ENCODE measurements around the gene HSDL1. TPM values are rescaled to one million over a fixed set of nuclear protein-coding genes. Genes with fewer than 3 reads are reported as not detected.
"Not testable (repeated sequence)": the region's sequence is repeated elsewhere in the genome, so short reads cannot be mapped to it uniquely, and the experiment has no call there.

The HSDL1 gene
- total RNA-seq, 1 donor from 2014 or later = 25.3 TPM

- DNase-seq = peak; percentile 37
Measured at GRCh38 chr16:84138824-84139627, 6.0 kb downstream of the HSDL1 start.

GRCh38 chr16:84138500-84138823 is 6.5 kb downstream of the HSDL1 start:
- DNase-seq = no peak

- no peak for DNase-seq
Measured at GRCh38 chr16:84137769-84138357, 7.1 kb downstream of the HSDL1 start.

- no peak for DNase-seq
Measured at GRCh38 chr16:84137287-84137686, 7.7 kb downstream of the HSDL1 start.

- DNase-seq = no peak
Measured at GRCh38 chr16:84136331-84137125, 8.4 kb downstream of the HSDL1 start.

- DNase-seq = no peak
Measured at GRCh38 chr16:84132527-84133285, 12.3 kb downstream of the HSDL1 start.

GRCh38 chr16:84131117-84131516 is 13.9 kb downstream of the HSDL1 start:
- no peak for DNase-seq

GRCh38 chr16:84124257-84125073 is 20.5 kb downstream of the HSDL1 start:
- DNase-seq = no peak

- DNase-seq = no peak
Measured at GRCh38 chr16:84121007-84121406, 24.0 kb downstream of the HSDL1 start.

- no peak for DNase-seq
Measured at GRCh38 chr16:84120023-84120422, 25.0 kb downstream of the HSDL1 start.

- no peak for DNase-seq
Measured at GRCh38 chr16:84119368-84119767, 25.6 kb downstream of the HSDL1 start.

- not testable (repeated sequence) for DNase-seq
Measured at GRCh38 chr16:84118315-84118714, 26.7 kb downstream of the HSDL1 start.

GRCh38 chr16:84117494-84117843 is 27.5 kb downstream of the HSDL1 start:
- DNase-seq = peak; percentile 54

- peak; percentile 99 for DNase-seq
Measured at GRCh38 chr16:84116720-84117493, 28.1 kb downstream of the HSDL1 start, which contains the start of gene MBTPS1. MBTPS1 (minus strand) TSS chr16:84116942; CDS start chr16:84101783, 15,159 bp downstream.

- peak; percentile 61 for DNase-seq
Measured at GRCh38 chr16:84115919-84116719, 28.9 kb downstream of the HSDL1 start.

GRCh38 chr16:84111949-84112348 is 33.0 kb downstream of the HSDL1 start:
- DNase-seq = not testable (repeated sequence)

GRCh38 chr16:84111525-84111924 is 33.5 kb downstream of the HSDL1 start:
- DNase-seq = no peak

- no peak for DNase-seq
Measured at GRCh38 chr16:84110527-84110926, 34.5 kb downstream of the HSDL1 start.

- no peak for DNase-seq
Measured at GRCh38 chr16:84109598-84110335, 35.2 kb downstream of the HSDL1 start.
